HepG2 (cell line): ENCODE measurements around the gene CCM2L. TPM values are rescaled to one million over a fixed set of nuclear protein-coding genes. Genes with fewer than 3 reads are reported as not detected.

Experiments used
- GTF2F1 ChIP-seq: fragments of 150-350 bp; IDR thresholded peaks from 2 replicates; pipeline ENCODE4 v1.6.1; 2014; ENCODE audit warnings: low read length
- HES4 ChIP-seq: sonication (generic); formaldehyde crosslinking; IDR thresholded peaks from 2 replicates; pipeline ENCODE4 v1.9.0; 2021; ENCODE audit warnings: mild to moderate bottlenecking, missing genetic modification reagents, borderline replicate concordance
- KMT2B ChIP-seq: IDR thresholded peaks from 2 replicates; pipeline ENCODE4 v1.6.1; 2016; ENCODE audit warnings: missing genetic modification reagents, missing compliant biosample characterization
- RFXANK ChIP-seq: IDR thresholded peaks from 2 replicates; pipeline ENCODE4 v1.6.1; 2016
- SP2 ChIP-seq: sonication (generic); formaldehyde crosslinking; IDR thresholded peaks from 2 replicates; pipeline ENCODE4 v1.5.1; 2020; ENCODE audit warnings: mild to moderate bottlenecking, missing genetic modification reagents
- SRSF1 ChIP-seq: fragments of 200-400 bp; formaldehyde crosslinking; optimal IDR thresholded peaks from 2 replicates; pipeline ENCODE3; 2017; ENCODE audit warnings: mild to moderate bottlenecking, low read depth, low read length, moderate library complexity
- ZBTB21 ChIP-seq: sonication (generic); formaldehyde crosslinking; IDR thresholded peaks from 2 replicates; pipeline ENCODE4 v1.4.0; 2020; ENCODE audit warnings: missing genetic modification reagents
- ZIK1 ChIP-seq: sonication (generic); formaldehyde crosslinking; IDR thresholded peaks from 2 replicates; pipeline ENCODE4 v1.5.0; 2020; ENCODE audit warnings: mild to moderate bottlenecking, low read depth, missing genetic modification reagents, borderline replicate concordance
- ZMYM3 ChIP-seq: sonication (generic); formaldehyde crosslinking; IDR thresholded peaks from 2 replicates; pipeline ENCODE4 v1.5.1; 2020; ENCODE audit warnings: mild to moderate bottlenecking, missing genetic modification reagents
- ZNF160 ChIP-seq: sonication (generic); formaldehyde crosslinking; IDR thresholded peaks from 2 replicates; pipeline ENCODE4 v1.8.0; 2022; ENCODE audit warnings: mild to moderate bottlenecking, inconsistent platforms, missing genetic modification reagents
- ZNF282 ChIP-seq: fragments of 450-650 bp; IDR thresholded peaks from 2 replicates; pipeline ENCODE4 v1.6.1; 2018; ENCODE audit not compliant: partially characterized antibody
- ZNF317 ChIP-seq: sonication (generic); formaldehyde crosslinking; IDR thresholded peaks from 2 replicates; pipeline ENCODE4 v1.5.0; 2020; ENCODE audit warnings: mild to moderate bottlenecking, missing genetic modification reagents
- ZNF629 ChIP-seq: sonication (generic); formaldehyde crosslinking; conservative IDR thresholded peaks from 2 replicates; pipeline ENCODE4 v1.5.0; 2020; ENCODE audit warnings: missing genetic modification reagents
- ZNF674 ChIP-seq: sonication (generic); formaldehyde crosslinking; IDR thresholded peaks from 2 replicates; pipeline ENCODE4 v1.5.0; 2020; ENCODE audit warnings: low read depth, mild to moderate bottlenecking, missing genetic modification reagents
- polyA plus RNA-seq, 8 experiments: library from polyadenylated mRNA; depleted of rRNA in 3 of 8; stranded (reverse) in 7 of 8; unstranded in 1 of 8; fragments of >200 nt; fragmentation: Illumina TruSeq in 4 of 8; extraction: Trizol in 4 of 8; gene quantifications; 2 replicates each; pipeline versions ENCODE4 v1.2.1 to v1.2.3, GENCODE V29; 2011 to 2016; ENCODE audit warnings: low read depth in 4 of 8, missing spikeins in 1 of 8, mixed read lengths in 1 of 8; ENCODE audit not compliant: insufficient read depth in 1 of 8
- total RNA-seq, 5 experiments: library from RNA; depleted of rRNA; stranded (reverse); fragments of >200 nt; fragmentation: Illumina TruSeq; extraction: Trizol; gene quantifications; 2 replicates each; pipeline ENCODE4 v1.2.3, GENCODE V29; 2016; ENCODE audit warnings: low read depth in 1 of 5
- TF ChIP-seq, protein P1 (sequence below): sonication (generic); formaldehyde crosslinking; IDR thresholded peaks from 2 replicates; pipeline ENCODE4 v1.4.0; 2020; ENCODE audit warnings: missing genetic modification reagents, borderline replicate concordance
- TF ChIP-seq, protein P2 (sequence below): sonication (generic); formaldehyde crosslinking; IDR thresholded peaks from 2 replicates; pipeline ENCODE4 v1.5.0; 2020; ENCODE audit warnings: mild to moderate bottlenecking, missing genetic modification reagents
- TF ChIP-seq, protein P3 (sequence below): sonication (generic); formaldehyde crosslinking; conservative IDR thresholded peaks from 2 replicates; pipeline ENCODE4 v1.4.0; 2020; ENCODE audit warnings: missing genetic modification reagents
- TF ChIP-seq, protein P4 (sequence below): sonication (generic); formaldehyde crosslinking; IDR thresholded peaks from 2 replicates; pipeline ENCODE4 v1.5.1; 2020; ENCODE audit warnings: mild to moderate bottlenecking, missing genetic modification reagents, borderline replicate concordance
- TF ChIP-seq, protein P5 (sequence below): sonication (generic); formaldehyde crosslinking; conservative IDR thresholded peaks from 2 replicates; pipeline ENCODE4 v1.8.1; 2023; ENCODE audit warnings: missing genetic modification reagents

Gene CCM2L
- total and polyA plus RNA-seq, 2 of the 13 experiments (the other 11 are each of a cell fraction or from before 2014, with no cell fraction given): 0.15 TPM; not detected in 1

DNA sequence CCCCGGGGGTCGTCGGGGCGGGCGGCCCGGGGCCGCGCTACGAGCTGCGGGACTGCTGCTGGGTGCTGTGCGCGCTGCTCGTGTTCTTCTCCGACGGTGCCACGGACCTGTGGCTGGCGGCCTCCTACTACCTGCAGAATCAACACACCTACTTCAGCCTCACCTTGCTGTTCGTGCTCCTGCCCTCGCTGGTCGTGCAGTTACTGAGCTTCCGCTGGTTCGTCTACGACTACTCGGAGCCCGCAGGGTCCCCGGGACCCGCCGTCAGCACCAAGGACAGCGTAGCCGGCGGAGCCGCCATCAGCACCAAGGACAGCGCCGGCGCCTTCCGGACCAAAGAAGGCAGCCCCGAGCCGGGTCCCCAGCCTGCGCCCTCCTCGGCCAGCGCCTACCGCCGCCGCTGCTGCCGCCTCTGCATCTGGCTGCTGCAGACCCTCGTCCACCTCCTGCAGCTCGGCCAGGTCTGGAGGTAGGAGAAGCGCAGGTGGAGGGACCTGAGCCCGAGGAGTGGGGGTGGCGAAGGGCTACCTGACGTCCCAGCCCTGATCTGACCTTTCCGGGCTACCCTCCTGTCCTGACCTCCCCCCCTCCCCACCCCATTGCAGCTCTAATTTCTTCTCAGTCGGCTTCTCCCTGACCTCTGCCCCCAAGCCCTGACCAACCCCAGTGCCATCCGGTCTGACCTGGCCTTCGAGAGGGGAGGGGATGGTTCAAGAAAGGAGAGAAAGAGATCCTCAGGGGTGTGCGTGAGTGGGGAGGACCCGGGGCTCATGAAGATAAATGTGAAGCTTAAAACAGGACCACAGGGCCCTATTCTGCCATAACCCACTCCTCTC is 41.7 kb upstream of the CCM2L start (continued):
- TF ChIP-seq SRSF1 (peak; percentile 96), RFXANK (CRISPR knock-in tag) (peak; percentile 99), ZNF629 (CRISPR knock-in tag) (peak; percentile 96), ZIK1 (CRISPR knock-in tag) (peak; percentile 100), ZBTB21 (CRISPR knock-in tag) (peak; percentile 98), ZNF282 (no peak), SP2 (CRISPR knock-in tag) (peak; percentile 86), ZNF160 (CRISPR knock-in tag) (peak; percentile 100), GTF2F1 (no peak), ZMYM3 (CRISPR knock-in tag) (peak; percentile 98), KMT2B (CRISPR knock-in tag) (peak; percentile 100), ZNF674 (CRISPR knock-in tag) (peak; percentile 100), HES4 (peak; percentile 100), ZNF317 (CRISPR knock-in tag) (peak; percentile 99)
- TF ChIP-seq, protein P1, sequence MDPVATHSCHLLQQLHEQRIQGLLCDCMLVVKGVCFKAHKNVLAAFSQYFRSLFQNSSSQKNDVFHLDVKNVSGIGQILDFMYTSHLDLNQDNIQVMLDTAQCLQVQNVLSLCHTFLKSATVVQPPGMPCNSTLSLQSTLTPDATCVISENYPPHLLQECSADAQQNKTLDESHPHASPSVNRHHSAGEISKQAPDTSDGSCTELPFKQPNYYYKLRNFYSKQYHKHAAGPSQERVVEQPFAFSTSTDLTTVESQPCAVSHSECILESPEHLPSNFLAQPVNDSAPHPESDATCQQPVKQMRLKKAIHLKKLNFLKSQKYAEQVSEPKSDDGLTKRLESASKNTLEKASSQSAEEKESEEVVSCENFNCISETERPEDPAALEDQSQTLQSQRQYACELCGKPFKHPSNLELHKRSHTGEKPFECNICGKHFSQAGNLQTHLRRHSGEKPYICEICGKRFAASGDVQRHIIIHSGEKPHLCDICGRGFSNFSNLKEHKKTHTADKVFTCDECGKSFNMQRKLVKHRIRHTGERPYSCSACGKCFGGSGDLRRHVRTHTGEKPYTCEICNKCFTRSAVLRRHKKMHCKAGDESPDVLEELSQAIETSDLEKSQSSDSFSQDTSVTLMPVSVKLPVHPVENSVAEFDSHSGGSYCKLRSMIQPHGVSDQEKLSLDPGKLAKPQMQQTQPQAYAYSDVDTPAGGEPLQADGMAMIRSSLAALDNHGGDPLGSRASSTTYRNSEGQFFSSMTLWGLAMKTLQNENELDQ: peak; percentile 100
- TF ChIP-seq, protein P2, sequence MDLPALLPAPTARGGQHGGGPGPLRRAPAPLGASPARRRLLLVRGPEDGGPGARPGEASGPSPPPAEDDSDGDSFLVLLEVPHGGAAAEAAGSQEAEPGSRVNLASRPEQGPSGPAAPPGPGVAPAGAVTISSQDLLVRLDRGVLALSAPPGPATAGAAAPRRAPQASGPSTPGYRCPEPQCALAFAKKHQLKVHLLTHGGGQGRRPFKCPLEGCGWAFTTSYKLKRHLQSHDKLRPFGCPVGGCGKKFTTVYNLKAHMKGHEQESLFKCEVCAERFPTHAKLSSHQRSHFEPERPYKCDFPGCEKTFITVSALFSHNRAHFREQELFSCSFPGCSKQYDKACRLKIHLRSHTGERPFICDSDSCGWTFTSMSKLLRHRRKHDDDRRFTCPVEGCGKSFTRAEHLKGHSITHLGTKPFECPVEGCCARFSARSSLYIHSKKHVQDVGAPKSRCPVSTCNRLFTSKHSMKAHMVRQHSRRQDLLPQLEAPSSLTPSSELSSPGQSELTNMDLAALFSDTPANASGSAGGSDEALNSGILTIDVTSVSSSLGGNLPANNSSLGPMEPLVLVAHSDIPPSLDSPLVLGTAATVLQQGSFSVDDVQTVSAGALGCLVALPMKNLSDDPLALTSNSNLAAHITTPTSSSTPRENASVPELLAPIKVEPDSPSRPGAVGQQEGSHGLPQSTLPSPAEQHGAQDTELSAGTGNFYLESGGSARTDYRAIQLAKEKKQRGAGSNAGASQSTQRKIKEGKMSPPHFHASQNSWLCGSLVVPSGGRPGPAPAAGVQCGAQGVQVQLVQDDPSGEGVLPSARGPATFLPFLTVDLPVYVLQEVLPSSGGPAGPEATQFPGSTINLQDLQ: peak; percentile 100
- TF ChIP-seq, protein P3, sequence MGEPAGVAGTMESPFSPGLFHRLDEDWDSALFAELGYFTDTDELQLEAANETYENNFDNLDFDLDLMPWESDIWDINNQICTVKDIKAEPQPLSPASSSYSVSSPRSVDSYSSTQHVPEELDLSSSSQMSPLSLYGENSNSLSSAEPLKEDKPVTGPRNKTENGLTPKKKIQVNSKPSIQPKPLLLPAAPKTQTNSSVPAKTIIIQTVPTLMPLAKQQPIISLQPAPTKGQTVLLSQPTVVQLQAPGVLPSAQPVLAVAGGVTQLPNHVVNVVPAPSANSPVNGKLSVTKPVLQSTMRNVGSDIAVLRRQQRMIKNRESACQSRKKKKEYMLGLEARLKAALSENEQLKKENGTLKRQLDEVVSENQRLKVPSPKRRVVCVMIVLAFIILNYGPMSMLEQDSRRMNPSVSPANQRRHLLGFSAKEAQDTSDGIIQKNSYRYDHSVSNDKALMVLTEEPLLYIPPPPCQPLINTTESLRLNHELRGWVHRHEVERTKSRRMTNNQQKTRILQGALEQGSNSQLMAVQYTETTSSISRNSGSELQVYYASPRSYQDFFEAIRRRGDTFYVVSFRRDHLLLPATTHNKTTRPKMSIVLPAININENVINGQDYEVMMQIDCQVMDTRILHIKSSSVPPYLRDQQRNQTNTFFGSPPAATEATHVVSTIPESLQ (CRISPR knock-in tag): peak; percentile 100
- TF ChIP-seq, protein P4, sequence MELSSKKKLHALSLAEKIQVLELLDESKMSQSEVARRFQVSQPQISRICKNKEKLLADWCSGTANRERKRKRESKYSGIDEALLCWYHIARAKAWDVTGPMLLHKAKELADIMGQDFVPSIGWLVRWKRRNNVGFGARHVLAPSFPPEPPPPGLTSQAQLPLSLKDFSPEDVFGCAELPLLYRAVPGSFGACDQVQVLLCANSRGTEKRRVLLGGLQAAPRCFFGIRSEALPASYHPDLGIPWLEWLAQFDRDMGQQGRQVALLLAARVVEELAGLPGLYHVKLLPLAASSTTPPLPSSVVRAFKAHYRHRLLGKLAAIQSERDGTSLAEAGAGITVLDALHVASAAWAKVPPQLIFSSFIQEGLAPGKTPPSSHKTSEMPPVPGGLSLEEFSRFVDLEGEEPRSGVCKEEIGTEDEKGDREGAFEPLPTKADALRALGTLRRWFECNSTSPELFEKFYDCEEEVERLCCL (CRISPR knock-in tag): peak; percentile 100
- TF ChIP-seq, protein P5, sequence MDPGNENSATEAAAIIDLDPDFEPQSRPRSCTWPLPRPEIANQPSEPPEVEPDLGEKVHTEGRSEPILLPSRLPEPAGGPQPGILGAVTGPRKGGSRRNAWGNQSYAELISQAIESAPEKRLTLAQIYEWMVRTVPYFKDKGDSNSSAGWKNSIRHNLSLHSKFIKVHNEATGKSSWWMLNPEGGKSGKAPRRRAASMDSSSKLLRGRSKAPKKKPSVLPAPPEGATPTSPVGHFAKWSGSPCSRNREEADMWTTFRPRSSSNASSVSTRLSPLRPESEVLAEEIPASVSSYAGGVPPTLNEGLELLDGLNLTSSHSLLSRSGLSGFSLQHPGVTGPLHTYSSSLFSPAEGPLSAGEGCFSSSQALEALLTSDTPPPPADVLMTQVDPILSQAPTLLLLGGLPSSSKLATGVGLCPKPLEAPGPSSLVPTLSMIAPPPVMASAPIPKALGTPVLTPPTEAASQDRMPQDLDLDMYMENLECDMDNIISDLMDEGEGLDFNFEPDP (CRISPR knock-in tag): peak; percentile 100
